NCI-H1694 (cell line): Measurements from ENCODE around the gene FANCM.
"Not testable (repeated sequence)": the region's sequence is repeated elsewhere in the genome, so short reads cannot be mapped to it uniquely, and the experiment has no call there.

ENCODE experiments used
- DNase-seq: peaks from one replicate; lab custom pipeline; 2025; lab: John Stamatoyannopoulos, UW

FANCM gene

DNA sequence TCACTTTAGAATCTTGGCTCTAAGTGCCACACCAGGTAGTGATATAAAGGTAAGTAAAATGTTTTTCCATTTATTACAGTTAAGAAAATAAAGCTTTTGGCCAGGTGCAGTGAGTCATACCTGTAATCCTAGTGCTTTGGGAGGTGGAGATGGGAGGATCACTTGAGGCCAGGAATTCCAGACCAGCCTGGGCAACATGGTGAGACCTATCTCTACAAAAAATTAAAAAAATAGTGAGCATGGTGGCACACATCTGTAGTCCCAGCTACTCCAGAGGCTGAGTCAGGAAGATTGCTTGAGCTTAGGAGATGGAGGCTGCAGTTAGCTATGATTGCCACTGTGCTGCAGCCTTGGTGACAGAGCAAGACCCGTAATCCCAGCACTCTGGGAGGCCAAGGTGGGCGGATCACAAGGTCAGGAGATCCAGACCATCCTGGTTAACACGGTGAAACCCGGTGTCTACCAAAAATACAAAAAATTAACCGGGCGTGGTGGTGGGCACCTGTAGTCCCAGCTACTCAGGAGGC is 5.0 kb downstream of the FANCM start:
- no peak for DNase-seq

DNA sequence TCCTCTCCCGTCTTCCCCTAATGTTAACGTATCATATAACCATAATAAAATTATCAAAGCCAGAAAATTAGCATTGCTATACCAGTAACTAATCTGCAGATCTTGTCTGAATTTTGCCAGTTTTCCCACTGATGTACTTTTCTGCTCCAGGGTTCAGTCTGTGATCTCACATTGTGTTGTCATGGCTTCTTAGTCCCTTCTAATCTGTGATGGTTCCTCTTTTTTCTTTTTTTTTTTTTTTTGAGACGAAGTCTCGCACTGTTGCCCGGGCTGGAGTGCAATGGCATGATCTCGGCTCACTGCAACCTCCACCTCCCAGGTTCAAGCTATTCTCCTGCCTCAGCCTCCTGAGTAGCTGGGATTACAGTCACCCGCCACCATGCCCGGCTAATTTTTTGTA is 6.4 kb downstream of the FANCM start:
- DNase-seq = not testable (repeated sequence)

DNA sequence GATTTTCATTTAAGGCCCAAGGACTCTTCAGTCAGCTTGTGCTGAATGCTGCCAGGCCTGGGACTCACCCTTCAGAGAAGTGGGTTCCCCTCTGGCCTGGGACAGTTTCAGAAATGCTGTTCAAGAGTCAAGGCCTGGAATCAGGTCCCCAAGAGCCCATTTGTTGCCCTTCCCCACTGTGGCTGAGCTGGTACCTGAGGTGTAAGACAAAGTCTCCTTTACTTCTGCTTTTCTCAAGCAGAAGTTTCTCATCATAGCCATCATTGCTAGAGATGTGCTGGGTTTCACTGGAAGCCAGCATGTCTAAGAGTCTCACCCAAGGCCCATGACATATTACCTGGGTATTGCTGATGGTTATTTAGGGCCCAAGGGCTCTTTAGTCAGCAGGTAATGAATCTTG is 8.9 kb downstream of the FANCM start:
- no peak for DNase-seq

DNA sequence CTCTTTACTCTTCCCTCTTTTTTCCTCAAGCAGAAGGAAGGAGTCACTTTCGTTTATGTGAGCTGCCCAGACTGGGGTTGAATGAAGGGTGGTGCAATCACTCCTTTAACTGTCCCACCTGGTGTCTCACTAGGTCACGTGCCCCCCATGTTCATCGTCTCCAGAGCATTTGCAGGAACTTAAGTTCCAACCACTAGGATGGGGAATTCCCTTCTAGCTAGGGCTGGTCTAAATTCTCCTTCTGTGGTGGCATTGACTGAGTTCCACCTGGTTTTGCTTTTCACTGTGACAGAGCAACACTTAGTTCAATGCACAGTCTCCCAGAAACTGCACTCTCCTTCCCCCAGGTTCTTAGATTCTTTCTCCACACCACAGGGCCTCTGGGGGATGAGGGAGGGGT is 9.5 kb downstream of the FANCM start:
- DNase-seq = no peak

DNA sequence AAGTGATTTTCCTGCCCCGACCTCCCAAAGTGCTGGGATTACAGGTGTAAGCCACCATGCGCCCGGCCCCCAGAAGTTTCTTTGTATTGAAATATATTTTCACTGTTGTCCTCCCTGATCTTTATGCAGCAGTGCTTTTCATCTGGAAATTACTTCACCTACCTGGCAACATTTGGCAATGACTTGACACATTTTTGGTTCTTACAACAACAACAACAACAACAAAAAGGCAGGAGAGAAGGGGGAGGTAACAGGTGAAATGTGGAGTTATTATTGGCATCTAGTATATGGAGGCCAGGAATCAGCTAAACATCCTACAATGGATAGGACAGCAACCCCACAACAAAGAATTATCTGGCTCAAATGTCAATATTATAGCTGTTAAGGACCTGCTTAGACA is 13.9 kb downstream of the FANCM start:
- DNase-seq = no peak

DNA sequence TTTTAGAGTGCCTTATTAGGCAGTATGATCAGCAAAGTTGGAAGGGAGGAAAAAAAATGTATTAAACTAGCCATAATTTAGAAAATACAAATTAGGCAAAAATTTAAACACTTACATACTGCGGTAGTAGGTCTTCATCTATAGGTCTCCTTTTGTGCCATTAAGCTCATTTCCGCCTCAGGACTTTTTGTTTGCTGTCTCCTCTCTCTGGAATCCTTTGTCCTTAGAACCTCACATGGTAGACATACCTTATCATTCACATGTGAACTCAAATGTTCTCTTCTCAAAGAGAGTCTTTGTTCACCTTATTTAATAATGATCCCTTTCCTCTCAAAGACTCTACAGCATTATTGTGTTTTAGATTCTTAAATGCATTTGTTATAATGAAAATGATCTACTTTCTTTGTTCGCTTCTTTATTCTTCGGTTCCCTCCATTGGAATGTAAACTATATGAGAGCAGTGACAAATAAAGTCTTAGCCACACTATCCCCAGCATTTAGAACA is 14.7 kb downstream of the FANCM start:
- no peak for DNase-seq

DNA sequence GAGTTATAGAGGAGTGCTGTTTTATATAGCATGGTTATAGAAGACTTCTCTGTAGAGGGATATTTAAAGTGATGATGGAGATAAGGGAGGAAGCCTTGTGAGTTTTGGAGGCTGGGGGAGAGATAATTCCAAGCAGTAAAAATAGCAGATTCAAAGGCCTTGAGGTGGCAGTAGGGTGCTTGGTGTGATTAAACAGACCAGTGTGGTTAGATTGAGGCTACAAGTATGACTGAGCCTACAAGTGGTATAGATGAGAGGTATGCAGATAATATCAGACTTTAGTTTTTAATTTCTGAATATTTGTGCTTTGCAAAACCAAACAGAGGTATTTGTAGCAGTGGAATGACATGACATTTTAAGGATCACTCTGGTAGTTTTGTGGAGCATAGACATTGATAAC is 20.3 kb downstream of the FANCM start:
- no peak for DNase-seq

DNA sequence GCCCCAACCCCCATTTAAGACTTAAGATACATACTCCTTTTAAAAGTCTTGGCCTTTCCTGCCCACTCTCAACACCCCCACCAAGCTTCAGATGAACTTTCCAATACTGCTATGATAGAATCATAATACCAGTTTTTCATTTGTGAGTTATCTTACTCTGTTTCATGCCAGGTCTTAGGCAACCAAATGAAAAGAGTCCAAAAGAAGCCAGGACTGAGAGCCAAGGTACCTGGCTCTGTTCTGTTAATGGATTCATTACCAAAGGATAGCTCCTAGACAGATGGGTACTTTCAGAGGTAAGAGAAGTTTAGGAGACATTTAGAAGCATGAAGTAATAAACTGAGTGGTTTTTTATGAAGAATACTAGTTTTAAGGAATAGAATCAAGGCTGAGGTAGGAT is 34.2 kb downstream of the FANCM start:
- no peak for DNase-seq

DNA sequence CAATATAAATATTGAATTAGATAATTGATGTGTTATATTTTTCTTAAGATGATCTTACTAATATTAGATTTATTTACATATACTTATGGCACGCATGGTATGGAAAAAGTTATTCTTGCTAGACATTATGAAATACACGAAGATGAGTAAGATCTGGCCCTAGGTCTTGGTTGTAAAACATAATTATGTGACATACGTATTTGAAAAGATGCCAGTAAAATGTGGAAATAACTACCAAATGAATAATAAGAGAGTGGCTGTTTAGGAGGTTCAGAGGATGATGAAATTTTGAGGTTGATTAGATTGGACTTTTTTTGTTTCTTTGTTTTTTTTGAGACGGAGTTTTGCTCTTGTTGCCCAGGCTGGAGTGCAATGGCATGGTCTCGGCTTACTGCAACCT is 41.3 kb downstream of the FANCM start:
- no peak for DNase-seq

DNA sequence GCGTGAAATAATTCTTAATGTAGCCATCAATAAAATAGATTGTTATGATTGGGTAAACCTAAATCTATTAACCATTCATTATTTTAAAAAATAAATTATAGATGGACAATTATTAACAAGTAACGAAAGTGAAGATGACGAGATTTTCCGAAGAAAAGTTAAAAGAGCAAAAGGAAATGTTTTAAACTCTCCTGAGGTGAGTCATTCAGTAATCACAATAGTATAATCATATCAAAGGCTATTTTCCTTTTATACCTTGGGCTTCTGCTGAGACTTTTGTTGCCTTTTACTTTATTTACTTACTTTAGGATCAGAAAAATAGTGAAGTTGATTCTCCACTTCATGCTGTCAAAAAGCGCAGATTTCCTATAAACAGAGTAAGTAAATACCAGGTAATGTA is 45.6 kb downstream of the FANCM start:
- DNase-seq = no peak

DNA sequence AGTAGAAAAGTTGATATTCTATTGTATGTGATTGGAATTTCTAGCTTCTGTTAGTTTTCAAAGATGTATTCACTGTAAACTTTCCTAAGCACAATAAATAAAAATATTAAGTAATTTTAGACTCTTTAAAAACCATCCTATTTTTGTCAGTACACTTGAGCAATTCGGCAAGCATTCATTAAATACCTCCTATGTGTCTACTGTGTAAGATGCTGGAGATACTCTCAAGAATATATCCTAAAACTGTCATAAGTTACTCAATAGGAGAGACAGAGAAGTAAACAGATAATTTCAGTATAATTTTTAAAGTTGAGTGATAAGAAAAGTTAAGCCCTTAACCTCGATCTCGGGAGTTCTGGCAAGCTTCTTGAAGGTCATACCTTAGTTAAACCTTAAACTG is 46.1 kb downstream of the FANCM start:
- DNase-seq = no peak

DNA sequence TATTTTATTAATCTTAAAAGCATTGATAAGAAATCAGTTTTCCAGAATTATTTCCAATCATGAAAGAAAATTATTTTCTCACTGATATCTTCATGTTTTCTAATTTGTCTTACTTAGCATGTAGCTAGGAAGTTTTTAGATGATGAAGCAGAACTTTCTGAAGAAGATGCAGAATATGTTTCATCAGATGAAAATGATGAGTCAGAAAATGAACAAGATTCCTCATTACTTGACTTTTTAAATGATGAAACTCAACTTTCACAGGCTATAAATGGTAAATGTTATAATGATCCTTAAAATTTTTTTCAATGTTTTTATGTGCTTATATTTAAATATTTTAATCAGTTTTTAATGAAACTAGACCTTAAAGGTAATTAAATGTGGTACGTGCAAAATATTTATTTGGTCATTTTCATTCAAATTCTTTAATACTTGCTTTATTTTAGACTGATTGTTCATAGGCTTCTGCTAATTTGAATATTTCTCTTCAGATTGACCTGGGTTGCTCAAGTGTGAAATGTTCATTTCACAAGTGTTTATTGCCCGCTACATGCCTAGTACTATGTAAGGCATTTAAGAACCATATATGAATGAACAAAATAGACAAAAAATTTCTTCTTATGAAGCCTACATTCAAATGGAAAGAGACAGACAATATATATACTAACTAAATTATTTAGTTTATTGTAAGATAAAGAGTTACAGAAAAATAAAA is 49.5 kb downstream of the FANCM start:
- no peak for DNase-seq

DNA sequence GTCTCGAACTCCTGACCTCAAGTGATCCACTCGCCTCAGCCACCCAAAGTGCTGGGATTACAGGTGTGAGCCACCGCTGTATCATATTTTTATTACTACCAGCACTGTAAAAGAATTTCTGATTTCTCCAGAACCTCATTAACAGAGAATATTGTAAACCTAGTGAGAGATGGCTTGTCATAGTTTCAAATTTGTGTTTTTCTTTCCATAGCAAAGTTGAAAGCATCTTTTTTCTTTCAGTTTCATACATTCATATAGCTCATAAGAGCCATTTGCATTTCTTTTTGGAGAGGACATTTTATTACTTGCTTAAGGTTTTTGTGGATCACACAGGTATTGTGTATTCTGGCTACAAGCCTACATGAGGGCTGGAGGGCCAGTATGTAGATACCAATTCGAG is 59.2 kb downstream of the FANCM start:
- no peak for DNase-seq

DNA sequence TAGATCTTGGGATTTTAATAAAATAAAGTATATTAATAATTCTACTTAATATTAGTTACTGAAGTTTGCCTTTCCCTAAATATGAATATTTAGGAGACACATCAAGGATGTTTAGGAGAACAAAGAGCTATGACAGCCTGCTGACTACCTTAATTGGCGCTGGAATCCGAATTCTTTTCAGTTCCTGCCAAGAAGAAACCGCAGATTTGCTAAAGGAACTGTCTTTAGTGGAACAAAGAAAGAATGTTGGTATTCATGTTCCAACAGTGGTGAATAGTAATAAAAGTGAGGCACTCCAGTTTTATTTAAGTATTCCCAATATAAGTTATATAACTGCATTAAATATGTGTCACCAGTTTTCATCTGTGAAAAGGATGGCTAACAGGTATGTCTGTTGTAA is 62.8 kb downstream of the FANCM start:
- no peak for DNase-seq

DNA sequence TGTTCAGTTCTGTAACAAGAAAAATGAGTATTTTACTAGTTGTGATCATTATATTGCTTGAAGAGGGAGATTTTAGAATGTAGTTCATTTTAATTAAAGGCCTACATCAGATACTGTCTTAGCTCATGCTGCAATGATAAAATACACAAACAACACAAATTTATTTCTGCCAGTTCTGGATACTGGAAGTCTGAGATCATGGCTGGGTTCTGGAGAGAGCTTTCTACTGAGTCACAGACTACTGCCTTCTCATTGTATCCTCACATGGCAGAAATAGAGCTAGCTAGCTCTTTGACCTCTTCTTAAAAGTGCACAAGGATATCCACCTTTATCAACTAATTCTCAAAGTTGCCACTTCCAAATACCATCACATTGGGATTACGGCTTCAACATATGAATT is 63.5 kb downstream of the FANCM start:
- no peak for DNase-seq

DNA sequence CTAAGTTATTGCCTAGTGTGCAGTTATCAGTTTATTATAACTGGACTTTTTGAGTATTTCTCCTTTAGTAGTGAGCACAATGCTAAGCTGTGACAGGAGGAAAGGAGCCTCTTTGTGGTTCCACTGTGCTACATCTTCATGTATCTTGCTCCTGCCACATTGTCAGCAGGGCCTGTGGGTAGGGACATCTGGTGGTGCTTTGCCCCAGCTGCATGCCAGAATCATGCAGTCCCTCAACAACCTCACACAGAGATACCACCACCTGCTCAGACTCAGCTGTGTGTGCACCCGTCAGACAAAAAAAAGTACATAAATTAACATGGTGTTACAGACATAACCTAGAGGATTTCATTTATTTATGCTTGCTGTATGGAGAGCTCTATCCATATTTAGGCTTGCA is 66.2 kb downstream of the FANCM start:
- DNase-seq = peak; percentile 42

DNA sequence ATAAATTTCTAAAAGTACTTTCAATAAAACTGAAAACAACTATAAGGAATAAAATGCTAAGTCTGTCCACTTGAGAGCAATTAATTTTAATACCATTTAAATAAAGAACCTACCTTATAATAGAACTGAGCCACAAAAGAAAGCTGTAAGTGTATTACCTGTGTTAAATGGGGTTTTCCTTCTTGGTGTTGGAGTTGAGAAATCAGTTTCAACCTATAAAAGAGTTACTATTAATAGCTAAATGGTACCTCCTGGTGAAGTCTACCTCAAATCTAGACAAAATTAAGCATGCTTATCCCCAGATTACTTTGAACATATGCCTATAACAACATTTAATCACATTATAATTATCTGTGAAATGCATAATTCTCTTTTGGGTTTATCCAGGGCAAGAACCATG is 68.5 kb downstream of the FANCM start:
- DNase-seq = no peak

DNA sequence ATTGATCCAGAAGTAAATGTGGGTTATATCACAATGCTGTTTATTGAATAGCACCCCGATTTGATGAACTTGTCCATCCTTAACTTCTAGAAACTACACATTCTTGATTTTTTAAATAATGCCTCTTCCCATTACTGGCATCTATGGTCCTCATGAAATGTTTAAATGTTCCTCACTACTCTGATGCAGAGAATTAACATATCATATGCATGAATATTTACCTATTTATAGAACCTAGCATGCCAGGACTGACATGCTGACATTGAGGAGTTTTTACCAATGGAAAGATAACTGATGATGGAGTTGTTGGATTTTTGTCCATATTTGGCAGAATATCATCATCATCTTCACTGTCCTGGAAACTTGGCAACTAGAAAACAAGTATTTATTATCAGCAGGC is 74.4 kb downstream of the FANCM start:
- DNase-seq = no peak

DNA sequence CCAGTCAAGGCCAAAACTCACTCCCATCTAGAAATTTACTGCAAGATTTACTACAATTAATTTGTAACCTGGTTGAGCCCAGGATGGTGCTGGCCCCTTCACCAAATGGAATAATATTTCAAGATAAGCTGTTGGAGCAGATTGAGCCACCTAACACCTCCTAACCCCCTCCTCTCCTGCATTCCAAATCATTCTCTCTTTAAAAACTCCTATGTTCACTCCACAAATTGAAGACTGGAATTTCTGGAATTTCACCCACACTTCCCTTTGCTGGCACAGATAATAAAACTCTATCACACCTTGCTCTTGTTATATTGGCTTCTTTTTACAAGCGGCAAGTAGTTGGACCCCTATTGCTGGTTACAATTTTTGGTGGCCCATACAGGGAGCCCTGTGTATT is 75.6 kb downstream of the FANCM start:
- DNase-seq = no peak

DNA sequence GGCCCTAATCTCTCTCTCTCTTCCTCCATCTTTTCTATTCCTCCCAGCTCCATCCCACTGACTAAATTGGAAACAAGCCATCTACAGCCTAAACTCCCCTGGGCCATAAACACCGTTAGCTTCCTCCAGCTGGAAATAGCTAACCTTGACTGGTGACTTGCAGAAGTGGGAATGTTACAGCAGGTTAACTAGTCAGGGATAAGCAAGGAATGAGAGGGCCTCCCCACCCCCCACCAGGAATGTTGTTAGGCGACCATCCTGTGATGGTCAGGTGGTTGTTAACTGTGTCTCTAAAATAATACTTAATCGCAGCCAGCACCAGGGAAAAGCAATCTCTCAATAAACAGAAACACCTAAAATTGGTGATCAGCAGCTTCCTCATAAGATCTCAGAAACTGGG is 76.5 kb downstream of the FANCM start:
- no peak for DNase-seq

DNA sequence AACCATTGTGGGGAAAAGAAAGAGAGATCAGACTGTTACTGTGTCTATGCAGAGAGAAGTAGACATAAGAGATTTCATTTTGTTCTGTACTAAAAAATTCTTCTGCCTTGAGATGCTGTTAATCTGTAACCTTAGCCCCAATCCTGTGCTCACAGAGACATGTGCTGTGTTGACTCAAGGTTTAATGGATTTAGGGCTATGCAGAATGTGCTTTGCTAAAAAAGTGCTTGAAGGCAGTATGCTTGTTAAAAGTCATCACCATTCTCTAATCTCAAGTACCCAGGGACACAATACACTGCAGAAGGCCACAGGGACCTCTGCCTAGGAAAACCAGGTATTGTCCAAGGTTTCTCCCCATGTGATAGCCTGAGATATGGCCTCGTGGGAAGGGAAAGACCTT is 78.0 kb downstream of the FANCM start:
- DNase-seq = not testable (repeated sequence)

DNA sequence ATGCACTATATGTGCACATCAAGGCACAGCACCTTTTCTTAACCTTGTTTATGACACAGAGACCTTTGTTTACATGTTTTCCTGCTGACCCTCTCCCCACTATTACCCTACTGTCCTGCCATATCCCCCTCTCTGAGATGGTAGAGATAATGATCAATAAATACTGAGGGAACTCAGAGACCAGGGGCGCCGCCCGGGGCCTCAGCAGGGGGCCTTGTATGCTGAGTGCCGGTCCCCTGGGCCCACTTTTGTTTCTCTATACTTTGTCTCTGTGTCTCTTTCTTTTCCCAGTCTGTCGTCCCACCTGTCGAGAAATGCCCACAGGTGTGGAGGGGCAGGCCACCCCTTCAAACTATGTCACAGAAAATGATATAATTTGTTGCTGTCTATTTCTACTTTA is 78.6 kb downstream of the FANCM start:
- DNase-seq = not testable (repeated sequence)

DNA sequence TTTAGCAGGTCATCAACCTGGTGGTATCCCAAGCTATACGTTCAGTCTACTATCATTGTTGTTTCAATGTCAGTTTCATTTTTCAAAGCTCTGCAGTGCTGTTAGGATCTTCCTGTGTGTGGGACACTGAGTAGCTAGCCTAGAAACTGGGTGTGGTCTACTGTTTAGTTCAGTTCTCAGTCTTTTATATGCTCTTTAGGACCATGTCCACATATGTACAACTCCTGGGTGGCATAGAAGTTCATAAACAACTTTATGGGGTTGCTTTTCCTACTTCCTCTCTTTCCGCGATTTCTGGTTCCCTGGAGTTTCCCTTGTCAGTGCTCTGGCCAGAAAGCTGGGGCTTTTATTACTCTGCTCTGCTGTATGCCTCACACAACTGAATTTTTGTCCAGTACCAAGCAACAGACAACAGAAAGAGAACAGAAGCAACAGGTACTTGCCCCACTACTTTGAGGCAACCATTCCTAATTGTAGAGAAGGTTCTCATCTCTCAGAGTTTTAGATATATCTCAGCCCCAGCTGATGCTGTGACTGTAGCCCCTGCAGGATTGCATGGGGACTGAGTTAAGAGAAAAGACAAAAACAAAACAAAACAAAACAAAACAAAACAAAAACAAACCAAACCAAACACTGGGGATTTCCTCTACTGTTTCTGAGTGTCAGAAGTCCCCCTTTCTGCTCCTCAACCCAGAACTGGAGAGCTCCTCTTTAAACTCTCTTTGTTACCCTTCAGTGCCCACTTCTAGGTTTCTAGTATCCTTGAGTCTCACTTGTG is 86.9 kb downstream of the FANCM start:
- DNase-seq = no peak
